ENCODE data around the gene OR10H1.
"Not testable (repeated sequence)": the region's sequence is repeated elsewhere in the genome, so short reads cannot be mapped to it uniquely, and the experiment has no call there.

Gene OR10H1

GRCh38 chr19:15825753-15826152, 10.3 kb upstream of the OR10H1 start:
- no peak overlapping the region for H3K4me3 ChIP-seq (ENCODE audit: low read length)
- DNase-seq (ENCODE audit: low read depth): no peak
- no peak for TF ChIP-seq CTCF (IDR thresholded peaks at IDR 0.05; ENCODE audit: insufficient read depth, low read depth, low read length, missing control alignments)

GRCh38 chr19:15820646-15821045, 5.2 kb upstream of the OR10H1 start:
- no peak for DNase-seq (ENCODE audit: low read depth)

GRCh38 chr19:15813916-15814315, 1.5 kb downstream of the OR10H1 start:
- no peak for DNase-seq (ENCODE audit: low read depth)
- TF ChIP-seq CTCF (IDR thresholded peaks at IDR 0.05; ENCODE audit: insufficient read depth, low read depth, low read length, missing control alignments): no peak
- H3K4me3 ChIP-seq (ENCODE audit: low read length): no peak overlapping the region

More at GRCh38 chr19:15820646-15821045, 5.2 kb upstream of the OR10H1 start:
- H3K4me3 ChIP-seq (ENCODE audit: low read length): no peak overlapping the region
- TF ChIP-seq CTCF (IDR thresholded peaks at IDR 0.05; ENCODE audit: insufficient read depth, low read depth, low read length, missing control alignments): no peak

- peak; percentile 52 for DNase-seq (ENCODE audit: low read depth)
- TF ChIP-seq CTCF (IDR thresholded peaks at IDR 0.05; ENCODE audit: insufficient read depth, low read depth, low read length, missing control alignments): peak; percentile 63
These were observed 3.3 kb downstream of the OR10H1 start for GRCh38 chr19:15812060-15812722.

GRCh38 chr19:15811476-15811875, 4.0 kb downstream of the OR10H1 start:
- no peak for TF ChIP-seq CTCF (IDR thresholded peaks at IDR 0.05; ENCODE audit: insufficient read depth, low read depth, low read length, missing control alignments)
- no peak overlapping the region for H3K4me3 ChIP-seq (ENCODE audit: low read length)
- no peak for DNase-seq (ENCODE audit: low read depth)

More at GRCh38 chr19:15812060-15812722, 3.3 kb downstream of the OR10H1 start:
- H3K4me3 ChIP-seq (ENCODE audit: low read length): no peak overlapping the region

GRCh38 chr19:15810335-15810734, 5.1 kb downstream of the OR10H1 start:
- no peak for DNase-seq (ENCODE audit: low read depth)
- peak; percentile 35 for TF ChIP-seq CTCF (IDR thresholded peaks at IDR 0.05; ENCODE audit: insufficient read depth, low read depth, low read length, missing control alignments)

GRCh38 chr19:15794279-15794678, 21.2 kb downstream of the OR10H1 start:
- DNase-seq (ENCODE audit: low read depth); H3K4me3 ChIP-seq (ENCODE audit: low read length): not testable (repeated sequence)

More at GRCh38 chr19:15810335-15810734, 5.1 kb downstream of the OR10H1 start:
- H3K4me3 ChIP-seq (ENCODE audit: low read length): no peak overlapping the region
